Body of pancreas (tissue), 4 donors: ENCODE results near the gene RECQL. TPM values are rescaled to one million over a fixed set of nuclear protein-coding genes. Genes with fewer than 3 reads are reported as not detected.

Experiments
- ATAC-seq: fragments of 150-250 bp; one replicate; pipeline ENCODE4 v1.9.1; 2016
- DNase-seq, 4 donors: peaks; one replicate each; pipeline ENCODE4 v3.0.0-alpha.2; 2019
- H3K27ac ChIP-seq, 4 donors: fragments of 200-600 bp; sonication (generic); 1 replicate in 3 of 4; 2 replicates in 1 of 4; pipeline versions ENCODE4 v1.5.1 to v1.6.1; 2016 to 2019; ENCODE audit warnings: mild to moderate bottlenecking in 1 of 4, mixed read lengths in 1 of 4, moderate library complexity in 1 of 4
- H3K27me3 ChIP-seq, 2 donors: fragments of 200-600 bp; sonication (generic); one replicate each; pipeline ENCODE4 v1.6.0; 2016; ENCODE audit warnings: mild to moderate bottlenecking in 1 of 2
- H3K36me3 ChIP-seq, 2 donors: fragments of 200-600 bp; sonication (generic); replicated peaks in 1 of 2; 2 replicates each; pipeline ENCODE4 v1.5.1; 2016; ENCODE audit warnings: low read depth in 2 of 2; ENCODE audit not compliant: insufficient read depth in 1 of 2
- H3K4me1 ChIP-seq: fragments of 200-600 bp; sonication (generic); one replicate; pipeline ENCODE4 v1.6.0; 2016
- H3K4me3 ChIP-seq, 2 donors: fragments of 200-600 bp; sonication (generic); 1 replicate in 1 of 2; 2 replicates in 1 of 2; pipeline ENCODE4 v1.5.1; 2016 to 2019
- H3K9me3 ChIP-seq, 3 donors: fragments of 200-600 bp; sonication (generic); 1 replicate in 2 of 3; 2 replicates in 1 of 3; pipeline ENCODE4 v1.5.1; 2016
- CTCF ChIP-seq, 7 experiments: fragments of 450-650 bp in 4 of 7; fragments of 200-600 bp in 3 of 7; sonication (generic) in 3 of 7; IDR thresholded peaks; one replicate each; pipeline ENCODE4 v1.5.1; 2016 to 2019; ENCODE audit warnings: antibody characterized with exemption in 7 of 7
- POLR2A ChIP-seq, 3 donors: fragments of 450-650 bp; IDR thresholded peaks; one replicate each; pipeline ENCODE4 v1.6.1; 2016; ENCODE audit warnings: antibody characterized with exemption in 3 of 3, mild to moderate bottlenecking in 2 of 3
- WGBS, 2 donors: methylation state at CpG; one replicate each; pipeline ENCODE4 v1.1.5; 2017; 5-methylcytosine and 5-hydroxymethylcytosine counted together
- intact Hi-C: fragments of 100-400 bp; cut with DNase I; formaldehyde crosslinking; loops from one replicate; pipeline ENCODE4 v1.15.1; 2023
- total RNA-seq, 2 donors: library from RNA; depleted of rRNA; stranded (reverse); fragments of >200 nt; gene quantifications; one replicate each; pipeline ENCODE4 v1.1.0, GENCODE V29; 2016

The RECQL gene
- total RNA-seq, 2 donors from 2014 or later, result 5.3 to 18.9 TPM

- intact Hi-C loops, result no loop called here
- no peaks in the 10 kb centered on the region for H3K4me1 ChIP-seq
- no peak for ATAC-seq
- H3K4me3 ChIP-seq, result no peak overlapping the region
- no peak for DNase-seq
- peaks cover 0 to 36% of the 10 kb centered on the region in 2 donors for H3K36me3 ChIP-seq
- WGBS, 2 donors, result 84 to 90% methylated on average over 2 of the region's 2 CpGs
- no peaks in the 10 kb centered on the region for H3K27me3 ChIP-seq
- H3K27ac ChIP-seq, result no peak overlapping the region
- no peaks in the 10 kb centered on the region for H3K9me3 ChIP-seq
- TF ChIP-seq POLR2A (IDR thresholded peaks at IDR 0.05) (no peak), CTCF (IDR thresholded peaks at IDR 0.05) (no peak)
Observed at GRCh38 chr12:21459474-21459873, 42.0 kb downstream of the RECQL start.

GRCh38 chr12:21456291-21456780 is 45.1 kb downstream of the RECQL start:
- no peaks in the 10 kb centered on the region for H3K27me3 ChIP-seq
- H3K4me3 ChIP-seq, result no peak overlapping the region
- H3K4me1 ChIP-seq, result no peaks in the 10 kb centered on the region
- DNase-seq (no peak), ATAC-seq (no peak)
- TF ChIP-seq POLR2A (IDR thresholded peaks at IDR 0.05), result no peak
- TF ChIP-seq CTCF (IDR thresholded peaks at IDR 0.05), result no peak
- H3K36me3 ChIP-seq, result peaks cover 0 to 27% of the 10 kb centered on the region in 2 donors
- no peak overlapping the region for H3K27ac ChIP-seq
- no peaks in the 10 kb centered on the region for H3K9me3 ChIP-seq
- intact Hi-C loops, result no loop called here
- 58 to 73% methylated on average over 7 of the region's 7 CpGs for WGBS, 2 donors

DNA sequence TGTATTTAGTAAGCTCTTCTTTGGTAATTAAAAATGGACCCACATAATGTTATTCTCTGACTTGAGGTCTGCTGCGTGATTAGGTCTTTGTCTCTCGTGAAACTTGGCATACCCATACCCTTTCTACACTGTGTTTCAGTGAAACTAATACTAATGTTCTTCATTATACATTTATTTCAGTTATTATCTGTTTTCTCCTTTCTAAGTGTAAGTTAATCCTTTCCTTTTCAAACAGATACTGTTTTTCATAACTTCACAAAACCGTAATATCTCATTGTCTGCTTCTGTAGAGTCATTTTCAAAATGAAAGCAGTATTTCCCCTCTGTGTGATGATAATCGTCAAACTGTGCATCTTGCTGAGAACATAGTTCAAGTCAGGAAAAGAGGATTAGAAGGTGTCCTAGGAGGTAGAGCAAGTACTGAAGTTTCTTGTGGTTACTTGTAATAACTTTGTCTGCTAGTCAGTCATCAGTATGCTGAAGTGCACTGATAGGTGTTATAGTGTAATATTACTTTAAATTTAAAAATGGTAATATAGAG is 48.1 kb downstream of the RECQL start:
- 90 to 98% methylated on average over 4 of the region's 4 CpGs for WGBS, 2 donors
- TF ChIP-seq CTCF (IDR thresholded peaks at IDR 0.05) (no peak), POLR2A (IDR thresholded peaks at IDR 0.05) (no peak)
- H3K27me3 ChIP-seq, result no peaks in the 10 kb centered on the region
- no peak overlapping the region for H3K27ac ChIP-seq
- intact Hi-C loops, result no loop called here
- H3K9me3 ChIP-seq, result no peaks in the 10 kb centered on the region
- peaks cover 0 to 24% of the 10 kb centered on the region in 2 donors for H3K36me3 ChIP-seq
- DNase-seq (no peak), ATAC-seq (no peak)
- H3K4me1 ChIP-seq, result no peaks in the 10 kb centered on the region
- no peak overlapping the region for H3K4me3 ChIP-seq

GRCh38 chr12:21451529-21451928 is 49.9 kb downstream of the RECQL start:
- Histone ChIP-seq H3K27me3 (no peaks in the 10 kb centered on the region), H3K36me3 (peaks cover 0 to 15% of the 10 kb centered on the region in 2 donors), H3K27ac (no peak overlapping the region), H3K4me1 (no peaks in the 10 kb centered on the region), H3K4me3 (no peak overlapping the region), H3K9me3 (no peaks in the 10 kb centered on the region)
- DNase-seq (no peak), ATAC-seq (no peak)
- TF ChIP-seq POLR2A (IDR thresholded peaks at IDR 0.05), result no peak
- no peak for TF ChIP-seq CTCF (IDR thresholded peaks at IDR 0.05)
- WGBS, 2 donors, result 24 to 35% methylated on average over 1 of the region's 1 CpG
- intact Hi-C loops, result no loop called here
